Panc1 (cell line): ENCODE results near the gene ZNF71.

Experiments used
- CTCF ChIP-seq: fragments of 450-650 bp; IDR thresholded peaks from 2 replicates; pipeline ENCODE4 v1.5.1; 2017; ENCODE audit warnings: mild to moderate bottlenecking
- REST ChIP-seq, 2 experiments: IDR thresholded peaks; 2 replicates each; pipeline ENCODE4 v1.6.1; 2011 to 2012; ENCODE audit warnings: low read depth in 2 of 2, control low read depth in 1 of 2, low read length in 1 of 2, mild to moderate bottlenecking in 1 of 2, moderate library complexity in 1 of 2; ENCODE audit not compliant: insufficient read depth in 1 of 2

- TF ChIP-seq CTCF (no peak), REST (IDR thresholded peaks at IDR 0.05; ENCODE audit: insufficient read depth in 1 of 2, low read depth in 2 of 2, low read length in 1 of 2) (no peak)
These were observed 32.3 kb upstream of the ZNF71 start for GRCh38 chr19:56562766-56563165.
